PFSK-1 (cell line): ENCODE measurements around the gene TMSB15B.

Experiments used
- FOXP2 ChIP-seq: optimal IDR thresholded peaks from 2 replicates; pipeline ENCODE3; 2011; ENCODE audit warnings: borderline replicate concordance, control low read depth, inconsistent platforms; ENCODE audit not compliant: insufficient read depth; ENCODE audit errors: extremely low read length, extremely low read depth
- POLR2AphosphoS5 ChIP-seq: IDR thresholded peaks from 2 replicates; pipeline ENCODE4 v1.6.1; 2012; ENCODE audit warnings: low read depth, mild to moderate bottlenecking, control low read depth, low read length, moderate library complexity
- REST ChIP-seq, 2 experiments: IDR thresholded peaks; 2 replicates each; pipeline versions ENCODE4 v1.6.1 to v1.8.0; 2011 to 2012; ENCODE audit warnings: low read depth in 2 of 2, low read length in 2 of 2, control low read depth in 1 of 2, inconsistent platforms in 1 of 2, mild to moderate bottlenecking in 1 of 2, moderate library complexity in 1 of 2; ENCODE audit not compliant: insufficient read depth in 1 of 2
- SIN3A ChIP-seq: IDR thresholded peaks from 2 replicates; pipeline ENCODE4 v1.6.1; 2012; ENCODE audit warnings: mild to moderate bottlenecking, low read length, moderate library complexity, borderline replicate concordance; ENCODE audit not compliant: insufficient read depth
- TAF1 ChIP-seq: IDR thresholded peaks from 2 replicates; pipeline ENCODE4 v1.6.1; 2012; ENCODE audit warnings: low read length, control low read depth, borderline replicate concordance; ENCODE audit not compliant: insufficient read depth

- no peak for TF ChIP-seq TAF1
- TF ChIP-seq REST (IDR thresholded peaks at IDR 0.05; ENCODE audit: insufficient read depth in 1 of 2, low read depth in 2 of 2, low read length in 2 of 2): 0 out of 4 replicates have a peak, but pooled peaks of 1 of the 2 experiments have one; percentile 8
- no peak; the same call in 1 of the 2 replicates for TF ChIP-seq POLR2AphosphoS5
- no peak for TF ChIP-seq SIN3A
- TF ChIP-seq FOXP2: no peak
These were observed 43.7 kb upstream of the TMSB15B start for GRCh38 chrX:103918571-103919269.
